ENCODE measurements around the gene SEL1L2. TPM values are rescaled to one million over a fixed set of nuclear protein-coding genes. Genes with fewer than 3 reads are reported as not detected.

Gene SEL1L2
- total RNA-seq, 1 experiment from 2014 or later, result not detected

GRCh38 chr20:13799974-13800373 is 190.4 kb downstream of the SEL1L2 start:
- DNase-seq, result no peak
- peaks cover 29% of the 10 kb centered on the region for H3K36me3 ChIP-seq (replicated peaks; ENCODE audit: control insufficient read depth, insufficient read depth, low read length)

More at GRCh38 chr20:13799974-13800373, 190.4 kb downstream of the SEL1L2 start:
- no peaks in the 10 kb centered on the region for H3K27me3 ChIP-seq (ENCODE audit: control insufficient read depth, insufficient read depth, low read length)
- no peak overlapping the region for H3K4me3 ChIP-seq (ENCODE audit: insufficient read depth, low read depth, low read length)

Other genes with a start within 250 kb of the SEL1L2 start
- 7.4 and 15.8 TPM in 2 replicates for gene ESF1, start 205.7 kb downstream of the SEL1L2 start, total RNA-seq (2014; rRNA removed; shearing (Covaris generic))
- gene NDUFAF5, start 205.6 kb downstream of the SEL1L2 start, total RNA-seq (2014; rRNA removed; shearing (Covaris generic)), result 23.7 and 24.9 TPM in 2 replicates
- gene MACROD2, start 4.9 kb upstream of the SEL1L2 start, total RNA-seq (2014; rRNA removed; shearing (Covaris generic)), result 1.5 and 2.2 TPM in 2 replicates

All from H7 (cell line).